Measurements from ENCODE around the gene GMIP.

Gene GMIP

GRCh38 chr19:19663256-19664120 is 20.0 kb upstream of the GMIP start, which contains the start of gene ATP13A1:
Gene ATP13A1 (minus strand): TSS chr19:19663676. CDS start chr19:19663666, 10 bp downstream.
- peak within 1 kb of the TSS; percentile 92 for H3K4me3 Mint-ChIP-seq
- no peaks in the 10 kb centered on the region for H3K27me3 Mint-ChIP-seq (ENCODE audit: low read depth)
- peak within 1 kb of the TSS; percentile 97 for H3K27ac Mint-ChIP-seq
- peaks cover 30% of the 10 kb centered on the region for H3K36me3 Mint-ChIP-seq (ENCODE audit: low read depth)
- H3K9me3 Mint-ChIP-seq = peaks cover 4% of the 10 kb centered on the region
- peaks cover 24% of the 10 kb centered on the region for H3K4me1 Mint-ChIP-seq (ENCODE audit: low read depth)

- Mint-ChIP-seq H3K4me3 (peak overlapping the region; percentile 87), H3K27ac (peak overlapping the region; percentile 90), H3K9me3 (no peaks in the 10 kb centered on the region), H3K4me1 (ENCODE audit: low read depth) (peaks cover 20% of the 10 kb centered on the region), H3K27me3 (ENCODE audit: low read depth) (no peaks in the 10 kb centered on the region), H3K36me3 (ENCODE audit: low read depth) (peaks cover 31% of the 10 kb centered on the region)
These were observed 19.4 kb upstream of the GMIP start for GRCh38 chr19:19662871-19663255.

- H3K27ac Mint-ChIP-seq = peak overlapping the region; percentile 90
- H3K36me3 Mint-ChIP-seq (ENCODE audit: low read depth) = peaks cover 35% of the 10 kb centered on the region
- no peaks in the 10 kb centered on the region for H3K9me3 Mint-ChIP-seq
- H3K27me3 Mint-ChIP-seq (ENCODE audit: low read depth) = no peaks in the 10 kb centered on the region
- H3K4me3 Mint-ChIP-seq = peak overlapping the region; percentile 87
- H3K4me1 Mint-ChIP-seq (ENCODE audit: low read depth) = peaks cover 20% of the 10 kb centered on the region
These were observed 18.9 kb upstream of the GMIP start for GRCh38 chr19:19662344-19662743.

- no peaks in the 10 kb centered on the region for H3K9me3 Mint-ChIP-seq
- H3K4me1 Mint-ChIP-seq (ENCODE audit: low read depth) = peaks cover 20% of the 10 kb centered on the region
- peak overlapping the region; percentile 90 for H3K27ac Mint-ChIP-seq
- H3K36me3 Mint-ChIP-seq (ENCODE audit: low read depth) = peaks cover 38% of the 10 kb centered on the region
- H3K4me3 Mint-ChIP-seq = peak overlapping the region; percentile 87
- H3K27me3 Mint-ChIP-seq (ENCODE audit: low read depth) = no peaks in the 10 kb centered on the region
These were observed 18.3 kb upstream of the GMIP start for GRCh38 chr19:19661675-19662251.

- Mint-ChIP-seq H3K4me1 (ENCODE audit: low read depth) (peaks cover 20% of the 10 kb centered on the region), H3K9me3 (no peaks in the 10 kb centered on the region), H3K27ac (peak overlapping the region; percentile 90), H3K27me3 (ENCODE audit: low read depth) (no peaks in the 10 kb centered on the region), H3K36me3 (ENCODE audit: low read depth) (peaks cover 37% of the 10 kb centered on the region), H3K4me3 (peak overlapping the region; percentile 87)
These were observed 17.8 kb upstream of the GMIP start for GRCh38 chr19:19661141-19661674.

GRCh38 chr19:19659646-19660245 is 16.3 kb upstream of the GMIP start:
- H3K36me3 Mint-ChIP-seq (ENCODE audit: low read depth) = peaks cover 43% of the 10 kb centered on the region

GRCh38 chr19:19657397-19657783 is 13.9 kb upstream of the GMIP start:
- H3K27me3 Mint-ChIP-seq (ENCODE audit: low read depth) = no peaks in the 10 kb centered on the region
- H3K4me3 Mint-ChIP-seq = no peak overlapping the region
- peaks cover 47% of the 10 kb centered on the region for H3K36me3 Mint-ChIP-seq (ENCODE audit: low read depth)
- H3K4me1 Mint-ChIP-seq (ENCODE audit: low read depth) = peaks cover 17% of the 10 kb centered on the region
- H3K9me3 Mint-ChIP-seq = no peaks in the 10 kb centered on the region
- H3K27ac Mint-ChIP-seq = peak overlapping the region; percentile 49

More at GRCh38 chr19:19659646-19660245, 16.3 kb upstream of the GMIP start:
- H3K4me1 Mint-ChIP-seq (ENCODE audit: low read depth) = peaks cover 20% of the 10 kb centered on the region
- no peak overlapping the region for H3K27ac Mint-ChIP-seq
- no peak overlapping the region for H3K4me3 Mint-ChIP-seq
- no peaks in the 10 kb centered on the region for H3K27me3 Mint-ChIP-seq (ENCODE audit: low read depth)
- no peaks in the 10 kb centered on the region for H3K9me3 Mint-ChIP-seq

- Mint-ChIP-seq H3K27ac (no peak overlapping the region), H3K4me3 (no peak overlapping the region), H3K36me3 (ENCODE audit: low read depth) (peaks cover 43% of the 10 kb centered on the region), H3K27me3 (ENCODE audit: low read depth) (no peaks in the 10 kb centered on the region), H3K4me1 (ENCODE audit: low read depth) (peaks cover 10% of the 10 kb centered on the region), H3K9me3 (no peaks in the 10 kb centered on the region)
These were observed 13.3 kb upstream of the GMIP start for GRCh38 chr19:19656451-19657396.

- no peaks in the 10 kb centered on the region for H3K27me3 Mint-ChIP-seq (ENCODE audit: low read depth)
- H3K4me3 Mint-ChIP-seq = no peak overlapping the region
- peaks cover 37% of the 10 kb centered on the region for H3K36me3 Mint-ChIP-seq (ENCODE audit: low read depth)
- peaks cover 4% of the 10 kb centered on the region for H3K4me1 Mint-ChIP-seq (ENCODE audit: low read depth)
- H3K9me3 Mint-ChIP-seq = no peaks in the 10 kb centered on the region
- H3K27ac Mint-ChIP-seq = no peak overlapping the region
These were observed 12.3 kb upstream of the GMIP start for GRCh38 chr19:19655641-19656343.

GRCh38 chr19:19655051-19655594 is 11.7 kb upstream of the GMIP start:
- Mint-ChIP-seq H3K9me3 (no peaks in the 10 kb centered on the region), H3K27ac (no peak overlapping the region), H3K36me3 (ENCODE audit: low read depth) (peaks cover 44% of the 10 kb centered on the region)

GRCh38 chr19:19654441-19654840 is 11.0 kb upstream of the GMIP start:
- no peak overlapping the region for H3K27ac Mint-ChIP-seq
- no peaks in the 10 kb centered on the region for H3K9me3 Mint-ChIP-seq
- H3K36me3 Mint-ChIP-seq (ENCODE audit: low read depth) = peaks cover 42% of the 10 kb centered on the region
- H3K27me3 Mint-ChIP-seq (ENCODE audit: low read depth) = no peaks in the 10 kb centered on the region
- H3K4me3 Mint-ChIP-seq = no peak overlapping the region
- peaks cover 4% of the 10 kb centered on the region for H3K4me1 Mint-ChIP-seq (ENCODE audit: low read depth)

More at GRCh38 chr19:19655051-19655594, 11.7 kb upstream of the GMIP start:
- H3K27me3 Mint-ChIP-seq (ENCODE audit: low read depth) = no peaks in the 10 kb centered on the region
- H3K4me1 Mint-ChIP-seq (ENCODE audit: low read depth) = peaks cover 4% of the 10 kb centered on the region
- H3K4me3 Mint-ChIP-seq = no peak overlapping the region

- H3K27me3 Mint-ChIP-seq (ENCODE audit: low read depth) = no peaks in the 10 kb centered on the region
- H3K27ac Mint-ChIP-seq = no peak overlapping the region
- no peak overlapping the region for H3K4me3 Mint-ChIP-seq
- peaks cover 4% of the 10 kb centered on the region for H3K4me1 Mint-ChIP-seq (ENCODE audit: low read depth)
- H3K36me3 Mint-ChIP-seq (ENCODE audit: low read depth) = peaks cover 45% of the 10 kb centered on the region
- H3K9me3 Mint-ChIP-seq = no peaks in the 10 kb centered on the region
These were observed 10.2 kb upstream of the GMIP start for GRCh38 chr19:19653597-19654147.
